Measurements from ENCODE around the gene AP3S2. TPM values are rescaled to one million over a fixed set of nuclear protein-coding genes. Genes with fewer than 3 reads are reported as not detected.
"Not testable (repeated sequence)": the region's sequence is repeated elsewhere in the genome, so short reads cannot be mapped to it uniquely, and the experiment has no call there.

AP3S2 gene
- polyA plus RNA-seq (2012; ENCODE audit: insufficient read depth, insufficient read length, low read depth), result 35.1 TPM

GRCh38 chr15:89893696-89894447 lies at the start of gene AP3S2:
TSS of gene AP3S2 (minus strand) at chr15:89893994. CDS start at chr15:89893949, 45 bp downstream.
- H3K27me3 ChIP-seq, result no peaks in the 10 kb centered on the region
- DNase-seq, result peak; percentile 92
- peak within 1 kb of the TSS; percentile 85 for H3K4me3 ChIP-seq (ENCODE audit: low read depth, low read length)
- H3K4me1 ChIP-seq, result no peaks in the 10 kb centered on the region
- no peaks in the 10 kb centered on the region for H3K36me3 ChIP-seq
- no peaks in the 10 kb centered on the region for H3K9me3 ChIP-seq
- TF ChIP-seq CTCF (IDR thresholded peaks at IDR 0.05; ENCODE audit: low read depth, low read length), result no peak

GRCh38 chr15:89939910-89940309 lies 46.1 kb upstream of the AP3S2 start:
- no peak for TF ChIP-seq CTCF (IDR thresholded peaks at IDR 0.05; ENCODE audit: low read depth, low read length)
- no peaks in the 10 kb centered on the region for H3K4me1 ChIP-seq
- H3K36me3 ChIP-seq, result no peaks in the 10 kb centered on the region
- no peak for DNase-seq
- no peak overlapping the region for H3K4me3 ChIP-seq (ENCODE audit: low read depth, low read length)
- no peaks in the 10 kb centered on the region for H3K9me3 ChIP-seq
- no peaks in the 10 kb centered on the region for H3K27me3 ChIP-seq

GRCh38 chr15:89939377-89939776 lies 45.6 kb upstream of the AP3S2 start:
- H3K36me3 ChIP-seq; H3K9me3 ChIP-seq; H3K4me3 ChIP-seq (ENCODE audit: low read depth, low read length); DNase-seq; H3K4me1 ChIP-seq; H3K27me3 ChIP-seq: not testable (repeated sequence)

GRCh38 chr15:89937365-89938350 lies 43.9 kb upstream of the AP3S2 start:
- H3K4me1 ChIP-seq, result no peaks in the 10 kb centered on the region
- H3K27me3 ChIP-seq, result no peaks in the 10 kb centered on the region
- no peak overlapping the region for H3K4me3 ChIP-seq (ENCODE audit: low read depth, low read length)
- TF ChIP-seq CTCF (IDR thresholded peaks at IDR 0.05; ENCODE audit: low read depth, low read length), result no peak
- H3K9me3 ChIP-seq, result no peaks in the 10 kb centered on the region
- DNase-seq, result no peak
- H3K36me3 ChIP-seq, result no peaks in the 10 kb centered on the region

- no peak for TF ChIP-seq CTCF (IDR thresholded peaks at IDR 0.05; ENCODE audit: low read depth, low read length)
- no peaks in the 10 kb centered on the region for H3K27me3 ChIP-seq
- H3K9me3 ChIP-seq, result no peaks in the 10 kb centered on the region
- no peaks in the 10 kb centered on the region for H3K36me3 ChIP-seq
- DNase-seq, result no peak
- no peak overlapping the region for H3K4me3 ChIP-seq (ENCODE audit: low read depth, low read length)
- no peaks in the 10 kb centered on the region for H3K4me1 ChIP-seq
Measured at GRCh38 chr15:89936786-89937265, 43.0 kb upstream of the AP3S2 start.

GRCh38 chr15:89936051-89936785 lies 42.4 kb upstream of the AP3S2 start:
- no peak for DNase-seq

More at GRCh38 chr15:89936051-89936785, 42.4 kb upstream of the AP3S2 start:
- H3K36me3 ChIP-seq, result no peaks in the 10 kb centered on the region
- H3K27me3 ChIP-seq, result no peaks in the 10 kb centered on the region
- H3K9me3 ChIP-seq, result no peaks in the 10 kb centered on the region
- H3K4me3 ChIP-seq (ENCODE audit: low read depth, low read length), result no peak overlapping the region
- no peaks in the 10 kb centered on the region for H3K4me1 ChIP-seq
- no peak for TF ChIP-seq CTCF (IDR thresholded peaks at IDR 0.05; ENCODE audit: low read depth, low read length)

All from BE2C (cell line).